ENCODE data around the gene ASXL2. TPM values are rescaled to one million over a fixed set of nuclear protein-coding genes. Genes with fewer than 3 reads are reported as not detected.

The ASXL2 gene
- total RNA-seq = 6.9 and 7.2 TPM in 2 replicates

DNA sequence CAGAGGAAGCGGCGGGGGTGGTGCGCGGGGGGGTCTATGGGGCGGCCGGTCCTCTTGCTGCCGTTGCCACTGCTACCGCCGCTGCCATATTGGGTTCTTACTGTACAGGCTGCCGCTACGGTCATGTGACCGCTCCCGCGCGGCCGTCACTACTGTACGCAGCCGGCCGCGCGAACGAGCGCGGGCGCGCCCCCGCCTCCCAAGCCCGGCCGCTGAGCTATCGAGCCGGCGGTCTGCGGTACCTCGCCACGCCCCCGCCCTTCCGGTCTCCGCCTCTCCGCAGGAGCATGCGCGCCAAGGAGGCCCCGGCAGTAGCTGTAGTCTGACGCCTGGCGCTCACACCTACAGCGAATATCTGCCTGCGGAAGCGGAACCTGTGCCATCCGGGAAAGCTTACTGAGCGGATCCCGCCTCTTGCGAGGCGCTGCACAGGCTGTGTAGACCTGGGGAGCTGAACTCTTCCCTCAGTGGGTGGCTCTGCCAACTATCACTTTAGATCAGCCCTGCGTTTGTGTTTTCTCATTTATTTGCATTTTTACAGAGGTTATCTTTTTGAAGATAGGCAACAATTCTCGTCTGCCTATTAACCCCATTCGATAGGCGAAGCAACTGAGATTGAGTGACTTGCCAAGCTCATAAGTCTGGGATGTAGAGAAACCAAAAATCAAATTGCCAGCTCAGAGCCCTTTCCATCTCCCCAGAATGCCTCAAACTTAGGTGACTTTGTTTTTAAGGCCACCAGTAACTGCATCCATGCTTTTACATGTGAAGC lies at the start of gene ASXL2:
ASXL2 (minus strand) TSS at position 127 of the 772 bp plus-strand sequence. CDS start 265 bp downstream, outside the sequence.

Other genes starting within 250 kb of the ASXL2 start
- gene DTNB, start 204.9 kb downstream of the ASXL2 start, total RNA-seq = 3.9 and 4.9 TPM in 2 replicates
- 9.7 and 14.0 TPM in 2 replicates for gene KIF3C, start 104.0 kb upstream of the ASXL2 start, total RNA-seq
- gene RAB10, start 155.6 kb upstream of the ASXL2 start, total RNA-seq = 156 and 159 TPM in 2 replicates

All from uterine smooth muscle cell (primary cell).